CD4-positive, alpha-beta T cell treated with Interleukin-6 for 4 hours (primary cell): Measurements from ENCODE around the gene RPTOR.
"Not testable (repeated sequence)": the region's sequence is repeated elsewhere in the genome, so short reads cannot be mapped to it uniquely, and the experiment has no call there.

Source experiments
- DNase-seq: peaks from one replicate; pipeline ENCODE4 v3.0.0-alpha.2; 2020; ENCODE audit warnings: mixed read lengths

Gene RPTOR

DNA sequence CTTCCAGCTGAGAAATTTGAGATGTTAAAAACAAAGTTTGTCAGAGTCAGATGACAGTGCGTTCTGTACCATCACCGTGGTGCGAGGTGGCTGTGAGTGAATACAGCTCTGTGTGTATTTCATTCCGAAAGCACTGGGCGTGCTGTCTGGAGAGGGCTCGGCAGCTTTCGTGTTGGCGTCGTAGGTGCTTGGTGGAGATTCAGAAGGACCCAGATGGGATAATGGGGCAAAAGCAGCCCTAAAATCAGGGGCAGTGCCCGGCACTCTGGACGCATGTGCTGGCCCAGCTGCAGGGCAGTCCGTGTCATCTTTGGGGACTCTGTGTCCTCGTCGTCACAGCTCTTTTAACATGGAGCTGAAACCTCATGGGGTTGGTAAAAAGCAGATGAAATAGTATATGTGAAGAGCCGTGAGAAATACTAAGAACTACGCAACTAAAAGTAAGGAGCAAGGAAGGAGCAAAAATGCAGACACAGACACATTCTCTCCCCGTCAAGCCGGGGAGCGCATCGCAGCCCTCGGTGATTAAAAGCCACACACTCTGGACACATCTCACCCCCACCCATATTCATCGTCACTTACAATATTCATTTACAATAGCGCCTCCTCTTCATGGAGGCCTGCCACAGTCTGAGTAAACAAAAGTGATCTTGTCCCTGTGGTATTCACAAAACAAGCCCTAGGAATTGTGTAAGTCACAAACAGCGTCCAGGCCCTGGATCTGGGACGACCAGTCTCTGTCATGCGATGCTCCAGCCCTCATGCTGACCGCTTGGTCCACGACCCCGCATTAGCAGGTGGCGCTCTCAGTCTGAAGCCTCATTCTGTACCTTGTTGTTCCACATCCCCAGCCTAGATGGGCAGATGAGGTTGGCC lies 206.7 kb downstream of the RPTOR start:
- DNase-seq, result no peak

DNA sequence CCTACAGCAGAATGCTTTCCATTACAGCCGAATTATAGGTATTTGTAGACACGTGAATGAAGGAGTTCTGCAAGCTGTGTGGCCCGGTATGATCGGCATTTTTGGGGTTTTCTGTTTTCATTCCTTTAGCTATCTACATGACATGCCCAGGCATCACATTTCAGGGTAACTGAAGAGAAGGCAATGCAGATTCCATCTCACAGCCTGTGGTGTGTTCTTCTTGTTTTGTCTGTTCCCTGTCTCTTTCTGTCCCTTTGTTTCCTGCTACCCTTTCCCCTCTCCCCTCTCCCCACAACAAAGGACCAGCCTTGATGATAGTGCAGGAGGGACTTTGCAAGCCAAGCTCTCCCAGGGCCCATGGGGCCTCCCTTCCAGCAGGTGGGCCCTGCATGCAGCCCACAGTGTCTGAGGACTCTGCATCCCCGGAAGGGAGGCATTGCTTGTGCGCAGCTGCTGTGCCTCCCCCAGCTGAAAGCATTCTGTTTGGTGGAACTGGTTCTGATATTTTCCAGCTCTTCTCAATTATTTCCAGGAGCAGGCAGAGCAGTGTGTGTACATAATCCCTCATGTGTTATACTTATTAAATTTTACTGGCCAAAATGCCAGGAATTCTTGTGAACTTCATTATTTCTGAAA lies 207.4 kb downstream of the RPTOR start:
- DNase-seq, result no peak

GRCh38 chr17:80753685-80754345 lies 209.2 kb downstream of the RPTOR start:
- DNase-seq, result no peak

- DNase-seq, result no peak
Measured at GRCh38 chr17:80754846-80755245, 210.2 kb downstream of the RPTOR start.

DNA sequence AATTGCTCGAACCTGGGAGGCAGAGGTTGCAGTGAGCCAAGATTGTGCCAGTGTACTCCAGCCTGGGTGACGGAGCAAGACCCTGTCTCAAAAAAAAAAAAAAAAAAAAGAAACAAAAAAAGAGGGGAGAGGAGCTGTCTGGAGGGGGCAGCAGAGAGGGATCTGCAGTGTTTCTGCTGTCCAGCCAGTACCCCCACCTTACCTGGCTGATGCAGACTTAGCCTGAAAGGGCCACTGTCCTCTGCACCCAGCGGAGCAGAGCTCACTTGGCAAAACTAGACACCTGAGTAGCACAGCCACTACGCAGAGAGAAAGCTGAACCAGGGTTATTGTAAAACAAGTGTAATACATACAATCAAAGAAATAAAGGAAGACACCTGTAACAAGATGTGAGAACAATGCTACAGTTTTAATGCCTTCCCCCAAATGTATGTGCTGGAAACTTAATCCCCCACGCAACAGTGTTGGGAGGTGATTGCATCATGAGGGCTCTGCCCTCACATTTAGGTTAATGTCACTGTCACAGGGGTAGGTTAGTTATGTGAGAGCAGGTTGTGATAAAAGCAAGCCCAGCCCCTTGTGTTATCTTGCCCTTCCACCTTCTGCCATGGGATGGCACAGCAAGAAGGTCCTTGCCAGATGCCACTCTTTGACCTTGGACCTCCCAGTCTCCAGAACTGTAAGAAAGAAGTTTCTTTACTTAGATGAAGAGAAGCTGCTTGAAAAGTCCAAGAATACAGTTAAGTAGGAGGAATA lies 211.2 kb downstream of the RPTOR start:
- no peak for DNase-seq

DNA sequence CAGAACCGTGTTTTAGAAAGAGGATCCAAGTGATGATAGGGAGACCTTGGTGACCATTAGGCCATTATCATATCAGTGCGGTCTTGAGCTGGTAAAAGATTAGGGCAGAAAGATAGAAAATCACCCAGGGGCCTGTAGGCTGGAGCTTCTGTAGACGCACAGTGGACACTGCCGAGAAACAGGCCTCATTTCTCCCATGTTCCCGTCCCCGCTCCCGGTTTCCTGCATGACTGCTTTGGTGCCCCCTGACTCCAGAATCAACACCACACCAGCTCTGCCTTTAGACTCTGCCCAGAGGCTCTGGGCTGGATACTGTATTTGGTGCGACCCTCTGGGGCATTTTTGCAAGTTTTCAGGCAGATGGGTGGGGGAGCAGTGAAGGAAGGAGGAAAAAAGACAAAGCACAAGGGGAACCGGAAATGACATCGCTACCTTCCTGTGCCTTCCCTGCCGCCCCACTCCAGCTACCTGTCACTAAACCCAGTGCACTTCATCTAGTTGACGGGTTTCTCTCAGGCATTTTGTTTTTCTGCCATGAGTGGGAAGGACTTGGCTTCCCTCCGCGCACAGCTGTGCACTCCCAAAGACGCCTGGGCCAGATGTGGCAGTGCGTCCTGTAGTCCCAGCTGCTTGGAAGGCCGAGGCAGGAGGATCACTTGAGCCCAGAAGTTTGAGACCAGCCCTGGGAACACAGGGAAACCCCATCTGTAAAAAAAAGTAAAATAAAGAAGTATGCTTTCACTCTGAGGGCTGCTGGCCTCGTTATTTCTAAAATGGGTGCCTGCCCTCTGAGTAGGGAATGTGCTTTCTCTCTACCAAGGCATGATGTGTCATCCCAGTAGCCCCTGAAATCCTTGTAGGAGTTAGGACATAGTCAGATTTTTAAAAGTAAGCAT lies 214.1 kb downstream of the RPTOR start:
- peak; percentile 65 for DNase-seq

GRCh38 chr17:80759377-80759673 lies 214.7 kb downstream of the RPTOR start:
- no peak for DNase-seq

- no peak for DNase-seq
Measured at GRCh38 chr17:80760511-80760911, 215.9 kb downstream of the RPTOR start.

GRCh38 chr17:80761110-80761871 lies 216.7 kb downstream of the RPTOR start:
- peak; percentile 86 for DNase-seq

DNA sequence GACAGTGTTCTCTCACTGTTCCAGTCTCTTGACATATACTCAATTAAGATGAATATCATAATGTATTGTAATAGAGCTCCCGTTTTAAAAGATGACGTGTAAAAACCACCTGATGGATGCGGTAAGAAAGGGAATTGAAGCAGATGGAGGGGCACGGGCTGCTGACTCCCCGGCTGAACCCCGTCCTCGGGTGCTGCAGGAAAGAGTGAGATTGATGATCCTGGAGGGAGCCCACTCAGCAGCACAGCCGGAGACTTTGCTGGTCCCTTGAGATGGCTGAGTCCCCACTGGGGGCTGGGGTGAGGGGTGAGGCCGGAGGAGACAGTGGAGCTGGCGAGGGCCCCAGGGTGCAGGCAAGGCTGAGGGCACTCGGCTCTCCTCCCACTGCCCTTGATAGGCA lies 217.4 kb downstream of the RPTOR start:
- no peak for DNase-seq

- DNase-seq, result peak; percentile 41
Measured at GRCh38 chr17:80763293-80763867, 218.7 kb downstream of the RPTOR start.

DNA sequence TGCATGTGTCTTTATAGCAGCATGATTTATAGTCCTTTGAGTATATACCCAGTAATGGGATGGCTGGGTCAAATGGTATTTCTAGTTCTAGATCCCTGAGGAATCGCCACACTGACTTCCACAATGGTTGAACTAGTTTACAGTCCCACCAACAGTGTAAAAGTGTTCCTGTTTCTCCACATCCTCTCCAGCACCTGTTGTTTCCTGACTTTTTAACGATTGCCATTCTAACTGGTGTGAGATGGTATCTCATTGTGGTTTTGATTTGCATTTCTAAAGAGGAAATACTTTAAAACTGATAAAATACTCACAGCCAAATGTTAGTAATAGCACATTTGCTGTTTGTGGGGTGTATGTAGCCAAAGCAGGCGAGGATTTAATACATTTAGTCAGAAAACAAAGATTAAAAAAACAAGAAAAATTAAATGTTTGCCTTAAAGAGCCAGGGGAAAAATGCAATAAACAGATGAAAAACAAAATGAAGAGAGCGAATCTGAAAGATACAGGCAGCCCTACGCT lies 220.0 kb downstream of the RPTOR start:
- not testable (repeated sequence) for DNase-seq

GRCh38 chr17:80765241-80765961 lies 220.8 kb downstream of the RPTOR start:
- peak; percentile 25 for DNase-seq

DNA sequence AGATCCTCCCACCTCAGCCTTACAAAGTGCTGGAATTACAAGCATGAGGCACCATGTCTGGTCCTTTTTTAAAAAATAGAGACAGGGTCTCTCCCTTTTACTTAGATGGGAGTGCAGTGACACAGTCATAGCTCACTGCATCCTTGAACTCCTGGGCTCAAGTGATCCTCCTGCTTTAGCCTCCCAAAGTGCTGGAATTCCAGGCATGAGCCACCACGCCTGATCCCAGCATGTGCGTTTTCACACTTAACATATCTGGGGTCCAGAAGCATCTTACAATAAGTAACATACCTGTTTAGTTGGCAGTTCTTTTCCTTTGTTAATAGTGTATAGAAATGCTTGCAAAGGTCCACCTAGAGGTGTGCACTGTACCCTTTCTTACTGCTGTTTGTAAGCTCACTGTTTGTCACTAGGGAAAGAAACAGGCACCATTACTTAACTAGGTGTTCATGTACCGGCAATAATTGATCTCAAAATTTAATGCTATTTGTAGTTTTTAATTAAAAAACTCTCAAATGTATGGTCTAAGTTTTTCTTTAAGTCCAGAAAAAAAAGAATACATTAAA lies 221.7 kb downstream of the RPTOR start:
- no peak for DNase-seq

DNA sequence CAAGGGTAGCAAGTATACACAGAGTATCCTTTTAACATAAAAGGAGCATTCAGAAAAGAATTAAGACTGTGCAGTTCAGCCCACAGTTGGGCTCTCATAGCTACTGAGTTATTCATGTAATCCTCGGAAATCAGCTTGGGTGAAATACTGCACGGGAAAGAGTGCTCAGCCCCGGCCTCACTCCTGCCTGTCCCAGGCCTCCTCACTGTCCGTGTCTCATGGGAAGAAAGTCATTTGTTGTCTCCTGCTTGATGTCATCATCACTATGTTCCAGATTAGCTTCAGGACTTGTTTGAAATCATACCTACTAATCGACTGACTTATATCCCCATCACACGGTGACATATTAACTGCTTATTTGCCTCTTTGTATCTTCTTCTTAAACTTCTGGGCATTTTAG lies 223.8 kb downstream of the RPTOR start:
- no peak for DNase-seq

DNA sequence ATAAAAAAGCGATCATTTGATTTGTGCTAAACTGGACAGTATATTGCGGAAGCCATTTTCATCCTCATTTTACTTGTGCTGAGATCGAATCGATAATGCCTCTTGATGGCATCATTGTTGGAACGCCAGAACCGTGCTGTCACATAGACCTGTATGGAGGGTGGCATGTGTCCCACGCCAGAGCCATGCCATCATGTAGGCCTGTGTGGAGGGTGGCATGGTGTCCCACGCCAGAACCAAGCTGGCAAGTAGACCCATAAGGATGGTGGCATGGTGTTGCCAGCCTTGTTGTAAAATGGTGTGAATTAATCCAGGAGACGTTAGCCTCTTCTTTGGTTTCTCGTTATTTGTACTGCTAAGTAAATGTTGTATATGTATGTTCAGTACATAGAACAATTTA lies 224.3 kb downstream of the RPTOR start:
- no peak for DNase-seq

GRCh38 chr17:80769516-80769915 lies 224.9 kb downstream of the RPTOR start:
- no peak for DNase-seq

- DNase-seq, result no peak
Measured at GRCh38 chr17:80769936-80770625, 225.4 kb downstream of the RPTOR start.
